Measurements from ENCODE around the gene TENT5A.
"Not testable (repeated sequence)": the region's sequence is repeated elsewhere in the genome, so short reads cannot be mapped to it uniquely, and the experiment has no call there.

Gene TENT5A

DNA sequence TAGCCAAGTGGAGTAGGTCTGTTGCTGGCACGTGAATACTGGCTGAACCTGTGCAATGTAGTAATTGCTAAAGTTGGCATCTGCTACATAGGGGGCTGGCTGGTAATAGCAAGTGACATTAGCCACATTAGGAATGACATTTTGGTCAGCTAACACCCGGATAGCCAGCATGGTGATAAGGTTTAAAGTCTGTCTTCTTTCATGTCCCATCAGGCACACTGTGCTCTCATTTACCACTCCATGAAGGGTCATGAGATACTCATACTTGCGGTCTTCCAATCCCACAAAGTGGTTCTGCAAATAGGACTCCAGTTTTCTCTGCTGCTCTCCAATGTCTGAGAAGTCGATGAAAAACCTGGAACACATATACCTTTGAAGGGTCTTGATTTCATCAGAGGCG is 2.8 kb downstream of the TENT5A start:
- no peak for DNase-seq

GRCh38 chr6:81748994-81749393 is 3.5 kb downstream of the TENT5A start:
- DNase-seq = no peak

- DNase-seq = no peak
Measured at GRCh38 chr6:81747327-81747726, 5.2 kb downstream of the TENT5A start.

DNA sequence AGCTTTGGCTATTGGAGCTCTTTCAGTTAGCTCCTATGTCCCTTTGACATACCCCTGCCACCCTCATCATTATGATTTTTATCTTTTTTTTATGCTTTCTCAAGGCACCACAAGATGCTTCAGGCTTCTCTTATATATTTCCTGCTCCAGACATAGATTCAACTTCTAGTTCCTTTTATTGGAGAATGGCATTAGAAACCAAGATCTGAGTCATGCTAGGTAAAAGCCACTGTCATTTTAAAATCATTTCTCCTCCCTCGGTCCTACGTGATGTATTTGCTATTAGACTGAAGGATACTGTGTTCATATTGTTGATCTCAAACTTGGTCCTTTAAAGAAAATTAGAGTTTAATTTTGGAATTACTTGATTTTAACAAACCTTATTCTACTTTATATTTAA is 8.3 kb downstream of the TENT5A start:
- DNase-seq = no peak

DNA sequence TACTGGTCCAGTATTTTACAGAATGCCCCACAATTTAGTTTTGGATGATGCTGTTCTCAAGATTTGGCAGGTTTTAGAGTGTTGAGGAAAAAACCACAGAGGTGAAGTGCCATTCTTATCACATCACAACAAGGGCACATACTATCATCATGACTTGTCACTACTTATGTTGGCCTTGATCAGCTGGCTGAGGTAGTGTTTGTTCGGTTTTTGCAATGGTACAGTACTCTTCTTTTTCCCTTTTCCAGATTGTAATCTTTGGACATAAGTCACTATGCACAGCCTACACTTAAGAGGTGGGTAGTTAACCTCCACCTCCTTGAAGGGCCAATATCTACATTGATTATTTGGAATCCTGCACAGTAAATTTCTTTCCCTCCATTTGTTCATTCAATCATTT is 8.8 kb downstream of the TENT5A start:
- DNase-seq = no peak

GRCh38 chr6:81741689-81742088 is 10.8 kb downstream of the TENT5A start:
- DNase-seq = no peak

GRCh38 chr6:81740591-81740990 is 11.9 kb downstream of the TENT5A start:
- DNase-seq = not testable (repeated sequence)

DNA sequence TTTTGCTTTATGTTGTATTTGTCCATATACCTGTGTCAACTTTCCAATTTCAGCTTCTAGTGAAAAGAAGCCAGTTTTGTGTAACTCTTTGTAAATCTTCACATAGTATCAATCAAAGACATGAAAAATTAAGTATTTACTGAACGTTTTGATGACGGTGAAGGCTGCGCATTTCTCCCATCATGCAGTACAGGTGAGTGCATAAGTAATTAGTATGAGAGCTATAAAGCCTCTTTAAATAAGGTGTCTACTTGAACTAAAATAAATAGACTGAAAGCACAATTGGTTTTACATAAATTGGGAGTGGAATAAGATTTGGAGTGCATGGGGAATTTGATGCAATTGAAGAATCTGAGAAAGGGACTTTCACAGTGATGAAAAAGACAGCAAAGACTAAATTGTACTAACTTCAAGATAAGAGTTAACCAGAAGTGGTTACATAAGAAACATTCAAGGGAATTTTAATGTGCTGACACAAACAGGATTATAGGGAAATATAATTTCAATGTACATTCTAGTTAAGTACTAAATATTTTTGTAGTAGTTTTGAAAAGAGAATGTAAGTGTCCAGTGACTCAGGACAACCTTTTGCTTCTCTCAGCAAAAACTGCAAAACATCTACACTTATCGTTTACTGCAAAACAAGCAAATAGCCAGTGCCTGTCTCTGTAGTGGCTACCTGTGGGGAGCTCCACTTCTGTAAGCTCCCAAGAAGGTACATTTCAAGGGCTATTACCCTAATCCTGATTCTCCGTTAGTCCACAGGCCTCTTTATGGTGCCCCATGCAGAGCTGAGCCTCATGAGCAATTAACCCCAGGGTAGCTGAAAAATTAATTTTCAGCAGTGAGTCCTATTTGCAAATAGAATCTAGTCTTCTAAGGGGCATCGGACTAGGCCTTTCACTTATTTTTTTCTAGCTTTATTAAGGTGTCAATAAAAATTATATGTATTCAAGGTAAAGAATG is 13.0 kb downstream of the TENT5A start:
- DNase-seq = no peak

GRCh38 chr6:81736428-81736827 is 16.1 kb downstream of the TENT5A start:
- DNase-seq = no peak

GRCh38 chr6:81735756-81736380 is 16.6 kb downstream of the TENT5A start:
- no peak for DNase-seq

GRCh38 chr6:81734500-81735150 is 17.9 kb downstream of the TENT5A start:
- no peak for DNase-seq

- DNase-seq = no peak
Measured at GRCh38 chr6:81734081-81734480, 18.4 kb downstream of the TENT5A start.

- DNase-seq = no peak
Measured at GRCh38 chr6:81731814-81732213, 20.7 kb downstream of the TENT5A start.

- peak; percentile 8 for DNase-seq
Measured at GRCh38 chr6:81727876-81728517, 24.5 kb downstream of the TENT5A start.

GRCh38 chr6:81725127-81725526 is 27.4 kb downstream of the TENT5A start:
- no peak for DNase-seq

DNA sequence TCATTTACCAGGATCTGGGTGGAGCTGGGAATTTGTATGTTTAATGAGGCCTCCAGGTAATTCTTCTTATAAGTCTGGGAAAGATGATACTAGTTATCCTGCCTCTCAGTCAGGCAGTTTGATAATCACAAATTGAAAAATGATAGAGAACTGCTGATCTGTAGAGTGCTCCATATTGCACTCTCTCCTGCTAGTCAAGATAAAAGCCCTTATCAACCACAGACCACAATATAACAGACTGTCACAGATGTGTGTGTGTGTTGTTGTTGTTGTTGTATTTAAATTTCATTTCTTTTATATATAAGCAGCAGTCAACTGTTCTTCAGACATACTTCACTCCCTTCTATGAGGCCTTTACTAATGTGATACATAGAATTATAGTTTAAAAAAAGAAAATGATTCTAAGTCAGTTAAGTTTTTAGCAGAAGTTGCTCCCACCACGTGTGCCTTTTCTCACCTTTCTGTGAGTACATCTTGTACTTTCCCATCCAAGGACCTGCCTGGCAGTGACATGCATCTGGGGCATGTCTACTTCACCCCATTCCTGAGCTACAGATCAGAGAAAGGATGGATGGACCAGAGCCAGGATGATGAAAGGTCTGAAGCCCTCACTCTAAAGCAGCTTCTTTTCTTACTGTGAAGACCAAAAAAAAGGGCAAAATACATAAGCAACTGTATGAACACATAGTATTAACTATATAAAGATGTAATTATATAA is 29.8 kb downstream of the TENT5A start:
- no peak for DNase-seq

- no peak for DNase-seq
Measured at GRCh38 chr6:81720427-81720826, 32.1 kb downstream of the TENT5A start.

GRCh38 chr6:81718126-81718525 is 34.4 kb downstream of the TENT5A start:
- DNase-seq = no peak

GRCh38 chr6:81714684-81715083 is 37.8 kb downstream of the TENT5A start:
- DNase-seq = no peak

- DNase-seq = no peak
Measured at GRCh38 chr6:81713205-81713604, 39.3 kb downstream of the TENT5A start.

DNA sequence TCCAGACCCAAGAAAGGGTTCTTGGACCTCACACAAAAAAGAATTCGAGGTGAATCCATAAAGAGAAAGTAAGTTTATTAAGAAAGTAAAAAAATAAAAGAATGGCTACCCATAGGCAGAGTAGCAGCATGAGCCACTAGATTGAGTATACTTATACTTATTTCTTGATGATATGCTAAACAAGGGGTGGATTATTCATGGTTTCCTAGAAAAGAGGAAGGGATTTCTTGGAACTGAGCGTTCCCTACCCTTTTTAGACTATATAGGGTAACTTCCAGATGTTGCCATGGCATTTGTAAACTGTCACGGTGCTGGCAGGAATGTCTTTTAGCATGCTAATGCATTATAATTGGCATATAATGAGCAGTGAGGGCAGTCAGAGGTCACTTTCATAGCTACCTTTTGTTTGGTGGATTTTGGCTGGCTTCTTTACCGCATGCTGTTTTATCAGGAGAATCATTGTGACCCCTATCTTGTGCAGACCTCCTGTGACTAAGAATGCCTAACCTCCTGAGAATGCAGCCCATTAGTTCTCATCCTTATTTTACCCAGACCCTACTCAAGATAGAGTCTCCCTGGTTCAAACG is 44.3 kb downstream of the TENT5A start:
- DNase-seq = no peak

GRCh38 chr6:81704700-81705099 is 47.8 kb downstream of the TENT5A start:
- no peak for DNase-seq
